Measurements from ENCODE around the gene TCF12. TPM values are rescaled to one million over a fixed set of nuclear protein-coding genes. Genes with fewer than 3 reads are reported as not detected.

The TCF12 gene
- total RNA-seq, 1 experiment from 2014 or later = 76.7 TPM

DNA sequence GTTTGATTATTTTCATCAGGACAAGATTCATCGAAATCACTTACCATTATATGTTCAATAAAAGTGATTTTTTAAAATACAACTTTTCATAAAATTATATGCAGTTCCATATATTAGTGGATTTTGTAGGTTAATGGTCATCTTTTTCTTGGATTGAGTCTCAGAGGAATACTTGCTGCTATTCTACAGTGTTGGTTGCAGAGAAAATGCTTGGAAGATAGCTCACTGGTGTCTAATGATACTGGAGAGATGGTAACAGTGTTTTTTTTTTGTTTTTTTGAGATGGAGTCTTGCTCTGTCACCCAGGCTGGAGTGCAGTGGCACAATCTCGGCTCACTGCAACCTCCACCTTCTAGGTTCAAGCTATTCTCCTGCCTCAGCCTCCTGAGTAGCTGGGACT lies 143.3 kb downstream of the TCF12 start:
- no peak overlapping the region for H3K14ac ChIP-seq (ENCODE audit: insufficient read depth, low read length)
- H4K8ac ChIP-seq (replicated peaks; ENCODE audit: insufficient read length, low read depth, low read length) = no peak overlapping the region
- H3K56ac ChIP-seq (ENCODE audit: insufficient read length, low read depth, low read length) = no peak overlapping the region
- Mint-ChIP-seq H3K27ac (no peak overlapping the region), H3K9me3 (no peaks in the 10 kb centered on the region), H3K27me3 (ENCODE audit: low read depth) (no peaks in the 10 kb centered on the region), H3K36me3 (ENCODE audit: insufficient read depth in 1 of 3, low read depth in 3 of 3) (peaks cover 0 to 4% (median 0%) of the 10 kb centered on the region in 3 experiments; a peak in 2 of 7 replicates), H3K4me1 (peaks cover 32 to 34% of the 10 kb centered on the region in 2 experiments), H3K4me3 (no peak overlapping the region)
- H2BK12ac ChIP-seq (ENCODE audit: insufficient read length, low read depth, low read length) = no peak overlapping the region
- H2AFZ ChIP-seq (ENCODE audit: low read length) = no peak overlapping the region
- no CpG with 5 or more reads among the region's 2 CpGs for WGBS (ENCODE audit: extremely low coverage, insufficient read length, low lambda C conversion rate)
- no peak overlapping the region for H2BK120ac ChIP-seq (ENCODE audit: low read depth, low read length, poor library complexity, severe bottlenecking)
- TF ChIP-seq, protein P1, sequence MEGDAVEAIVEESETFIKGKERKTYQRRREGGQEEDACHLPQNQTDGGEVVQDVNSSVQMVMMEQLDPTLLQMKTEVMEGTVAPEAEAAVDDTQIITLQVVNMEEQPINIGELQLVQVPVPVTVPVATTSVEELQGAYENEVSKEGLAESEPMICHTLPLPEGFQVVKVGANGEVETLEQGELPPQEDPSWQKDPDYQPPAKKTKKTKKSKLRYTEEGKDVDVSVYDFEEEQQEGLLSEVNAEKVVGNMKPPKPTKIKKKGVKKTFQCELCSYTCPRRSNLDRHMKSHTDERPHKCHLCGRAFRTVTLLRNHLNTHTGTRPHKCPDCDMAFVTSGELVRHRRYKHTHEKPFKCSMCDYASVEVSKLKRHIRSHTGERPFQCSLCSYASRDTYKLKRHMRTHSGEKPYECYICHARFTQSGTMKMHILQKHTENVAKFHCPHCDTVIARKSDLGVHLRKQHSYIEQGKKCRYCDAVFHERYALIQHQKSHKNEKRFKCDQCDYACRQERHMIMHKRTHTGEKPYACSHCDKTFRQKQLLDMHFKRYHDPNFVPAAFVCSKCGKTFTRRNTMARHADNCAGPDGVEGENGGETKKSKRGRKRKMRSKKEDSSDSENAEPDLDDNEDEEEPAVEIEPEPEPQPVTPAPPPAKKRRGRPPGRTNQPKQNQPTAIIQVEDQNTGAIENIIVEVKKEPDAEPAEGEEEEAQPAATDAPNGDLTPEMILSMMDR (conservative IDR thresholded peaks at IDR 0.05) = no peak
- H3K9me3 ChIP-seq (ENCODE audit: control insufficient read depth, low read depth, low read length) = no peaks in the 10 kb centered on the region
- H4K91ac ChIP-seq (ENCODE audit: insufficient read length, low read depth, low read length) = no peak overlapping the region
- H4K20me1 ChIP-seq (ENCODE audit: control insufficient read depth, insufficient read depth, insufficient read length) = no peaks in the 10 kb centered on the region
- H4K5ac ChIP-seq (ENCODE audit: insufficient read length, low read depth, low read length) = no peak overlapping the region
- H3K23me2 ChIP-seq (ENCODE audit: insufficient read length, low read depth, low read length, poor library complexity, severe bottlenecking) = no peaks in the 10 kb centered on the region
- no peak overlapping the region for H3K4ac ChIP-seq (ENCODE audit: low read depth, low read length)
- peaks cover 3% of the 10 kb centered on the region for H3K4me1 ChIP-seq (ENCODE audit: insufficient read depth, low read length)
- no peak overlapping the region for H2BK20ac ChIP-seq (ENCODE audit: low read depth, low read length, poor library complexity, severe bottlenecking)
- H3K79me1 ChIP-seq (ENCODE audit: insufficient read depth, low read depth, low read length, poor library complexity, severe bottlenecking) = peaks cover 3% of the 10 kb centered on the region
- H3K4me2 ChIP-seq (ENCODE audit: insufficient read depth, insufficient read length, low read length) = no peak overlapping the region
- no peak overlapping the region for H3K23ac ChIP-seq (ENCODE audit: insufficient read length, low read depth, low read length)
- no peaks in the 10 kb centered on the region for H3K27me3 ChIP-seq (ENCODE audit: insufficient read depth, low read length)
- H3T11ph ChIP-seq (ENCODE audit: low read length) = no peak overlapping the region
- H2BK15ac ChIP-seq (ENCODE audit: low read depth, low read length) = no peak overlapping the region
- no peak for DNase-seq
- H3K27ac ChIP-seq (ENCODE audit: insufficient read length, low read depth, low read length) = no peak overlapping the region
- no peak overlapping the region for H2AK5ac ChIP-seq (ENCODE audit: insufficient read length, low read length)
- H3K79me2 ChIP-seq (ENCODE audit: insufficient read depth, low read length) = no peaks in the 10 kb centered on the region; the same call in 1 of the 2 replicates
- no peak overlapping the region for H3K18ac ChIP-seq (ENCODE audit: insufficient read length, low read depth, low read length)
- no peak overlapping the region for H3K9ac ChIP-seq (ENCODE audit: extremely low read depth, insufficient read length, low read length)
- H2BK5ac ChIP-seq (ENCODE audit: insufficient read length, low read length) = no peak overlapping the region

All from H9 (cell line).